Stimulated activated naive B cell treated with anti-CD40 and anti-IgM and Interleukin-4, amounts not matched to agents 10 μg/mL and 1 μg/mL and 100 μg/mL, for 72 hours (primary cell): ENCODE measurements around the gene LEKR1.
"Not testable (repeated sequence)": the region's sequence is repeated elsewhere in the genome, so short reads cannot be mapped to it uniquely, and the experiment has no call there.

Experiments used
- ATAC-seq, 2 donors: fragments of 150-1000 bp; cut with Tn5 transposase; replicated peaks; 2 replicates each; pipeline ENCODE4 v1.10.0; 2021; ENCODE audit warnings: moderate library complexity in 1 of 2
- DNase-seq: peaks from one replicate; pipeline ENCODE4 v3.0.0; 2021
- H3K27ac Mint-ChIP-seq: one replicate; pipeline ENCODE4 v1.8.0; 2022; ENCODE audit warnings: mild to moderate bottlenecking, mixed read lengths
- H3K27me3 Mint-ChIP-seq, 2 donors: one replicate each; pipeline ENCODE4 v1.8.0; 2022; ENCODE audit warnings: mixed read lengths in 2 of 2
- H3K36me3 Mint-ChIP-seq, 2 donors: one replicate each; pipeline ENCODE4 v1.8.0; 2022; ENCODE audit warnings: mixed read lengths in 2 of 2, mild to moderate bottlenecking in 1 of 2
- H3K4me1 Mint-ChIP-seq, 2 donors: one replicate each; pipeline ENCODE4 v1.8.0; 2022; ENCODE audit warnings: mixed read lengths in 2 of 2, mild to moderate bottlenecking in 1 of 2
- H3K4me3 Mint-ChIP-seq, 2 donors: one replicate each; pipeline ENCODE4 v1.8.0; 2022; ENCODE audit warnings: mild to moderate bottlenecking in 2 of 2, mixed read lengths in 2 of 2, moderate library complexity in 1 of 2
- H3K9me3 Mint-ChIP-seq, 2 donors: one replicate each; pipeline ENCODE4 v1.8.0; 2022; ENCODE audit warnings: mixed read lengths in 2 of 2, mild to moderate bottlenecking in 1 of 2

The LEKR1 gene

GRCh38 chr3:156816794-156817645 is 9.1 kb upstream of the LEKR1 start:
- H3K4me1 Mint-ChIP-seq: peaks cover 11 to 49% of the 10 kb centered on the region in 2 donors
- DNase-seq (peak; percentile 95), ATAC-seq (peak; percentile 82 to 84)
- H3K4me3 Mint-ChIP-seq: peak overlapping the region; percentile 77 to 93
- H3K36me3 Mint-ChIP-seq: peaks cover 14 to 16% of the 10 kb centered on the region in 2 donors
- peak overlapping the region; percentile 99 for H3K27ac Mint-ChIP-seq
- peaks cover 3 to 4% of the 10 kb centered on the region in 2 donors for H3K9me3 Mint-ChIP-seq
- no peaks in the 10 kb centered on the region for H3K27me3 Mint-ChIP-seq

- Mint-ChIP-seq H3K4me3 (peak overlapping the region; percentile 77 to 93), H3K9me3 (peaks cover 4 to 5% of the 10 kb centered on the region in 2 donors), H3K36me3 (peaks cover 18 to 21% of the 10 kb centered on the region in 2 donors), H3K4me1 (peaks cover 11 to 49% of the 10 kb centered on the region in 2 donors), H3K27me3 (no peaks in the 10 kb centered on the region), H3K27ac (peak overlapping the region; percentile 99)
- DNase-seq: no peak
- ATAC-seq: no peak
Observed at GRCh38 chr3:156817646-156818272, 8.4 kb upstream of the LEKR1 start.

- ATAC-seq (no peak), DNase-seq (no peak)
- H3K36me3 Mint-ChIP-seq: peaks cover 18 to 21% of the 10 kb centered on the region in 2 donors
- H3K27me3 Mint-ChIP-seq: no peaks in the 10 kb centered on the region
- H3K27ac Mint-ChIP-seq: peak overlapping the region; percentile 99
- H3K4me1 Mint-ChIP-seq: peaks cover 9 to 45% of the 10 kb centered on the region in 2 donors
- H3K4me3 Mint-ChIP-seq: peak overlapping the region; percentile 77 to 93
- peaks cover 4 to 5% of the 10 kb centered on the region in 2 donors for H3K9me3 Mint-ChIP-seq
Observed at GRCh38 chr3:156818273-156818651, 7.9 kb upstream of the LEKR1 start.

DNA sequence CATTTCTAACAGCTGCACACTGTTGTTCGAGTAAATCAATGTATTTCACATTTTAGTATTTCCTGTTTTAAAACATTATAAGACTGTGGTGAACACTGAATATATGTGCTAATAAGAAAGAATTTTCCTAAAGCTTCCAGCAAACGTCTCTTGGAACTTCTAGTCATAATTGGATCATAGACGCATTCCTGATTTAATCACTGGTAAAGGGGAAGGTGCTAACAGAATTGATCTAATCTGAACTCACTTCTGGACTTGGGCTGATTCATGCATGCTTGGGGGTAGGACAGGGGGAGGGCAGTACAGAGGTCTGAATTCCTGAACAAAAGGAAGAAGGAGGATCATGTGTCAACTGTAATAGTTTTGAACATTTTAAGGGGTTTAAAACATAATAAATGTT is 7.3 kb upstream of the LEKR1 start:
- Mint-ChIP-seq H3K4me3 (no peak overlapping the region), H3K4me1 (peaks cover 9 to 40% of the 10 kb centered on the region in 2 donors)

GRCh38 chr3:156819842-156820691 is 6.1 kb upstream of the LEKR1 start:
- H3K9me3 Mint-ChIP-seq: peaks cover 4 to 5% of the 10 kb centered on the region in 2 donors
- peaks cover 18 to 21% of the 10 kb centered on the region in 2 donors for H3K36me3 Mint-ChIP-seq
- no peak overlapping the region for H3K4me3 Mint-ChIP-seq
- H3K4me1 Mint-ChIP-seq: peaks cover 9 to 48% of the 10 kb centered on the region in 2 donors
- peak overlapping the region; percentile 37 for H3K27ac Mint-ChIP-seq
- ATAC-seq: no peak
- no peaks in the 10 kb centered on the region for H3K27me3 Mint-ChIP-seq
- DNase-seq: no peak

More for the DNA sequence above, 7.3 kb upstream of the LEKR1 start:
- peaks cover 18 to 21% of the 10 kb centered on the region in 2 donors for H3K36me3 Mint-ChIP-seq
- peaks cover 4 to 5% of the 10 kb centered on the region in 2 donors for H3K9me3 Mint-ChIP-seq
- peak overlapping the region; percentile 85 for H3K27ac Mint-ChIP-seq
- H3K27me3 Mint-ChIP-seq: no peaks in the 10 kb centered on the region
- no peak for ATAC-seq
- DNase-seq: no peak

GRCh38 chr3:156820692-156821080 is 5.5 kb upstream of the LEKR1 start:
- no peaks in the 10 kb centered on the region for H3K27me3 Mint-ChIP-seq
- peaks cover 13 to 50% of the 10 kb centered on the region in 2 donors for H3K4me1 Mint-ChIP-seq
- DNase-seq (no peak), ATAC-seq (no peak)
- H3K4me3 Mint-ChIP-seq: no peak overlapping the region
- H3K27ac Mint-ChIP-seq: peak overlapping the region; percentile 37
- peaks cover 14 to 18% of the 10 kb centered on the region in 2 donors for H3K36me3 Mint-ChIP-seq
- peaks cover 4 to 5% of the 10 kb centered on the region in 2 donors for H3K9me3 Mint-ChIP-seq

GRCh38 chr3:156822626-156823260 is 3.4 kb upstream of the LEKR1 start:
- not testable (repeated sequence) for DNase-seq, H3K9me3 Mint-ChIP-seq, ATAC-seq, H3K4me3 Mint-ChIP-seq, H3K27me3 Mint-ChIP-seq, H3K27ac Mint-ChIP-seq
- H3K4me1 Mint-ChIP-seq: peaks cover 21 to 53% of the 10 kb centered on the region in 2 donors
- H3K36me3 Mint-ChIP-seq: peaks cover 15 to 16% of the 10 kb centered on the region in 2 donors

GRCh38 chr3:156825795-156826143 is 384 bp upstream of the LEKR1 start:
- Mint-ChIP-seq H3K9me3 (peaks cover 0 to 1% of the 10 kb centered on the region in 2 donors), H3K27me3 (no peaks in the 10 kb centered on the region), H3K4me1 (peaks cover 19 to 48% of the 10 kb centered on the region in 2 donors), H3K36me3 (peaks cover 16 to 23% of the 10 kb centered on the region in 2 donors), H3K4me3 (peak overlapping the region; percentile 98 to 99), H3K27ac (peak overlapping the region; percentile 100)
- DNase-seq (no peak), ATAC-seq (peak; percentile 70)

DNA sequence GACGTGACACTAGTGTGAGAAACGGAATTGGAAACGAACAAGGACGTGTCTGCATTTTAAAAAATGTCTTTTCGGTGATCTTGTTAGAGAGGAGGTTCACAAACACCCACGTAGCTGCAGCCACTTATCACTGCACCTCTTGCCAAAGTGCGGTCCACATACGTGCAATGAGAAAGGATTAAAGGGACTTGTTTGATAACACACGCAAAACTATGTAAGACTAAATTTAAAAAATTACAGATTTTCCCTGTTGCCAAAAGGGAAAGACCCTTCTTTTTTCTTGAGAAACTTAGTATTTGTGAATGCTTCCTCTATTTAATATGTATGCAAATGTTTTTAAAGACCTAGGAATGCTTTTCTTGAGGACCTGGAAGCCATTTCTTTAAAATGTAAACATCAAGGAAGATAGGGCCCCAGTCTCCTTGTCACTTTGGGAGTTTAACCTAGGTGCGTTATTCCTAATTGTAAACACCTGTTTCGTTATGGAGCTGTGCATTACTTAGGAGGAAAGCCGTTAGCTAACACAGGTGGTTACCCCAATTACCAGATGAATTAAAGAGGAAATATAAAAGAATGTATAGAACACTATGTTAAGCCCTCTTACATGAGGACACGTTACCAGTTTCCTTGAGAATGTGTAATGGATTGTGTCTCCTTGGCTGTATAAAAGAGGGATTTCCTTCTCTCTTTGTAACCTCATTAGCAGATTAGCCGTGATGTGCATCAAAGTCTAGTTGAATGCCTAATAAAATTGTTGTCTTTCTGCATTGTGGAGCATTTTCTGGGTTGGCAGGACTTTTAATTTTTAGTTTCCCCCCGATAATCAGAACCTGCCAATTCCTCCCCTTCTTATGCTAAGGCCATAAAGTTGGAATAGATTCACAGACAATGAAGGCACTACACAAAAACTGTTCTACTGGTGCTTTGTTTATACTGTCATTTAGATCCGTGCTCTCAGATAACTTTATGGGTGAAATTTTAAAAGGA is 1.0 kb downstream of the LEKR1 start:
- Mint-ChIP-seq H3K4me1 (peaks cover 19 to 43% of the 10 kb centered on the region in 2 donors), H3K9me3 (peaks cover 0 to 1% of the 10 kb centered on the region in 2 donors), H3K4me3 (peak overlapping the region; percentile 98 to 99), H3K27ac (peak overlapping the region; percentile 100), H3K36me3 (peaks cover 11 to 23% of the 10 kb centered on the region in 2 donors), H3K27me3 (no peaks in the 10 kb centered on the region)
- no peak for DNase-seq
- ATAC-seq: peak in 1 of 2 donors; percentile 61

DNA sequence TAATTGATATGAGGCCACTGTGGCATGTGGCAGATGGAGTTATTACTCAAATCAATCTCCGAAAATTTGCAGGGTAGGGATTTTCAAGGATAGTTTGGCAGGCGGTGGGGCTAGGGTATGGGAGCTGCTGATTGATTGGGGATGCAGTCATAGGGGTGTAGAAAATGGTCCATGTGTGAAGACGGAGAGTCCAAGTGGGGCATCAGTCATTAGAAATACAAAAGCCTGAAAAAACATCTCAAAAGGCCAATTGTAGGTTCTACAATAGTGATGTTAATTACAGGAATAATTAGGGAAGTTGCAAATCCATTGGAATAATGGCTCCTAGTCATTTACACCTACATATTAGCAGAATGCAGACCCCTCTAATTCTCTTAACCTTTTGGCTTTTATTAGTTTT is 4.9 kb downstream of the LEKR1 start:
- H3K4me1 Mint-ChIP-seq: peaks cover 12 to 26% of the 10 kb centered on the region in 2 donors
- H3K27ac Mint-ChIP-seq: no peak overlapping the region
- DNase-seq (no peak), ATAC-seq (no peak)
- no peaks in the 10 kb centered on the region for H3K27me3 Mint-ChIP-seq
- no peaks in the 10 kb centered on the region for H3K9me3 Mint-ChIP-seq
- peaks cover 7 to 17% of the 10 kb centered on the region in 2 donors for H3K36me3 Mint-ChIP-seq
- H3K4me3 Mint-ChIP-seq: no peak overlapping the region

GRCh38 chr3:156834435-156834834 is 8.3 kb downstream of the LEKR1 start:
- H3K27me3 Mint-ChIP-seq: no peaks in the 10 kb centered on the region
- H3K36me3 Mint-ChIP-seq: peaks cover 4 to 14% of the 10 kb centered on the region in 2 donors
- no peak for ATAC-seq
- no peaks in the 10 kb centered on the region for H3K9me3 Mint-ChIP-seq
- peaks cover 0 to 3% of the 10 kb centered on the region in 2 donors for H3K4me1 Mint-ChIP-seq
- H3K27ac Mint-ChIP-seq: no peak overlapping the region
- DNase-seq: no peak
- H3K4me3 Mint-ChIP-seq: no peak overlapping the region

DNA sequence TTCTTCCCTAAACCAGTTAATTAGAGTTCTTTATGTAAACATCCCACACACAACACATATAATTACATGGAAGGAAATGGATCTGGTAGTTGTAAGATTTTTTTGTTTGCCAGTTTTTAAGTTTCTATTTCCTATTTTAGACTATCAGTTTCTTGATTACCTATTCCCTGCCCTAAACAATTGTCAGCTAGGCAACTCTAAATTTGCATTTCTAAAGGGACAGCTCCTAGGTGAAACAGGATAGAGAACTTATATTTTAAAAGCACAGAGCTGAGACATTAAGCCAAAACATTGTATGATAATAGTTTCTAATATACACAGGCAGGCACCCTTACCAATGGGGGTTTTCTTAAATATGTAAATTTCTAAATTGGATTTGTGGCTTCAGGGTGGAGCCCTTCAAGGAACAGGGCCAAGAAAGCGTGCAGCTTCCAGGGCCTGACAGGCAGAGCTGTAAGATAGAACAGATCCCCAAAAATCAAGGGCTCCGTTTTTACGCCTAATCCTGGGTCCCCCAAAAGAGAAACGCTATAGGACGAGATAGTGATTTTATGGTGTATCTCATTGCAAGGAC is 8.9 kb downstream of the LEKR1 start:
- H3K4me3 Mint-ChIP-seq: no peak overlapping the region
- ATAC-seq: no peak

More for the DNA sequence above, 8.9 kb downstream of the LEKR1 start:
- peaks cover 4 to 14% of the 10 kb centered on the region in 2 donors for H3K36me3 Mint-ChIP-seq
- H3K4me1 Mint-ChIP-seq: peaks cover 1 to 4% of the 10 kb centered on the region in 2 donors
- no peak for DNase-seq
- no peak overlapping the region for H3K27ac Mint-ChIP-seq
- no peaks in the 10 kb centered on the region for H3K9me3 Mint-ChIP-seq
- no peaks in the 10 kb centered on the region for H3K27me3 Mint-ChIP-seq
